Smooth muscle cell of the brain vasculature (primary cell): Measurements from ENCODE around the gene IGSF23.
"Not testable (repeated sequence)": the region's sequence is repeated elsewhere in the genome, so short reads cannot be mapped to it uniquely, and the experiment has no call there.

ENCODE experiments used
- DNase-seq: peaks from one replicate; pipeline ENCODE4 v3.0.0-alpha.2; 2012; ENCODE audit warnings: low read depth, low spot score

Gene IGSF23

DNA sequence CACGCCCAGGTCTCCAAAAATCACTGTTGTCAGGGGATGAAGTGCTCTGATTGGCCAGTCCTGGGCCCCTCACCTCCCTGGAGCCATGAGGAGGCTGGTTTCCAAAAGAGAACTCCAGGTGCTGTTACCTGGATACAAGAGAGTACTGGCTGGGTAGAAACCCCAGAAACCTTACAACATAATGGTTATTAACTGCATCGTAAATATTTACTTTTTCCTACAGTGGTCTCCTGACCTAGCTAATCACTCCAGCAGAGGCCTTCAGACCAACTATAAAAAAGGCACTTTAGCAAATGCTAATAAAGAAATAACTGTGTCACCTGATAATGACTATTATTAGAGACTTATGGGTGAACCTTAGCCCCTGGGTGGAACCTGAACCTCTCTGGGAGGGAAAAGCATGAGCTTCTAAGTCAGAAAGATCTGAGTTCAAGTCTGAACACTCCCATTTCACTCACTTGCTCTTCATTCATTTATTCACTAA, 1.5 kb upstream of the IGSF23 start:
- DNase-seq: no peak

- DNase-seq: no peak
Measured at GRCh38 chr19:44614313-44614712, 950 bp downstream of the IGSF23 start.

- DNase-seq: no peak
Measured at GRCh38 chr19:44615863-44616247, 2.5 kb downstream of the IGSF23 start.

DNA sequence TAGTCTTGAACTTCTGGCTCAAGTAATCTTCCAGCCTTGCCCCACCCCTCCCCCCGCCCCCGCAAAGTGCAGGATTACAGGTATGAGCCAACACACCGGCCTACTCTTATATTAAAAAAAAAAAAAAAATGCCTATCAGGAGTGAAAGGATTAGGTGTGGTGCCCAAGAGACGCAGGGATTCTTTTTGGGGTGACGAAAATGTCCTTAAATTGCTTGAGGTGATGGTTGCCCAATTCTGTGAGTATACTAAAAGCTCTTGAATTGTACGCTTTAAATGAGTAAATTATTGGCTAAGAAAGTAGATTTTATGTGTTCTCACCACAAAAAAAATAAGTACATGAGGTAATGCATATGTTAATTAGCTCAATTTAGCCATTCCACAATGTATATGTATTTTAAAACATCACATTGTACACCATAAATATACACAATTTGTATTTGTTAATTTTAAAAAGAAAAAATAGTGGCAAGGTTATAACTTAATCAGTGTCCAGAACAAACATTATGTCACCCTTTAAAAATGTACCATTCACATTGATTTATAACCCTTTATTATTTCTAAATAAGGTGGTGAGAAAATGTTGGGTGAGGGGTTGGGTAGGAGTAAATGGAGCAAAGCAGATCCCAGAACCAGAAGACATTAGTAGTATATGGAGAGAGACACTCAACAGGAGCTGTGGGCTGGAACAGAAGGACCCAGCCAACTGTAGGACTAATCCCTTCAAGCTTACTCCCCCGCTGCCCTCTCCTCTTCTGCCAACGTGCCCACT, 3.9 kb downstream of the IGSF23 start:
- no peak for DNase-seq

DNA sequence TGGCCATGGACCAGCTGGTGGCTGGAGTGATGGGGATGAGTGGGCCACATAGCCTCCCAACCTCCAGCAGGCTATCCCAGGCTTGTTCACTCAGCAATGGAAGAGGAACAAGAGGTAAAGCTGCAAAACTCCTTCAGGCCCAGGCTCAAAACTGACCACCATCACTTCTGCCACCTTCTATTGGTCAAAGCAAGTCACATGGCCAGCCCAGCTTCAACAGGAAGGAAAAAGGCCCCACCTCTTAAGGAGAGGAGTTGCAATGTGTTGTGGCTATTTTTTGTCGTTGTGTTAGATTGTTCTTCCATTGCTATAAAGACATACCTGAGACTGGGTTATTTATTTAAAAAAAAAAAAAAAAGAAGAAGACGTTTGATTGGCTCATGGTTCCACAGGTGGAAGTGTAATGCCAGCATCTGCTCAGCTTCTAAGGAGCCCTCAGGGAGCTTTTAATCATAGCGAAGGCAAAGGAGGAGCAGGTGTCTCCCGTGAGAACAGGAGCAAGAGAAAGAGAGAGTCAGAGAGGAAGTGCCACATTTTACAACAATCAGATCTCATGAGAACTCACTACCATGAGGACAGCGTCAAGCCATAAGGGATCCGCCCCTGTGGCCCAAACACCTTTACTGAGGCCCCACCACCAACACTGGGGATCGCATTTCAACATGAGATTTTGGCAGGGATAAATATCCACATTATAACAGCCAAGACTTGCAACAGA, 5.4 kb downstream of the IGSF23 start:
- no peak for DNase-seq

- no peak for DNase-seq
Measured at GRCh38 chr19:44620667-44621066, 7.3 kb downstream of the IGSF23 start.

GRCh38 chr19:44621367-44621766, 8.0 kb downstream of the IGSF23 start:
- DNase-seq: no peak

DNA sequence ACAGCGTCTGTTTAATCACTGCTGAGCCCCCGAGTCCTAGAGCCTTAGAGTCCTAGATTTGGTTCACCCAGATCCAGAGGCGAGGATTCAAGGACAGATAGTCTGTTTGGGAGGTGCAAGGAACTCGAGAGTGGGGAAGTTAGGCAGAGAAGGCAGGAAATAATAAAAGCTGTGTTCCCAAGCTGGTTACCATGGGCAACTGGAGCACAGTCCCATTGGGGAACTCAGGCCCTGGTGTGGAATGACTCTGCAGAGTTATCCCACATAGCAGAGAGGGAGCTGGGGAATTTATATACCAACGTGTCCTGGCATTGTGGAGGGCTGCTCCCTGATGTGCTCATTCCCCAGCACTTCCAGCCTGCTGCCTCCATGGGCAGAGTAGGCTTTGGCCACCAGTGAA, 9.7 kb downstream of the IGSF23 start:
- no peak for DNase-seq

DNA sequence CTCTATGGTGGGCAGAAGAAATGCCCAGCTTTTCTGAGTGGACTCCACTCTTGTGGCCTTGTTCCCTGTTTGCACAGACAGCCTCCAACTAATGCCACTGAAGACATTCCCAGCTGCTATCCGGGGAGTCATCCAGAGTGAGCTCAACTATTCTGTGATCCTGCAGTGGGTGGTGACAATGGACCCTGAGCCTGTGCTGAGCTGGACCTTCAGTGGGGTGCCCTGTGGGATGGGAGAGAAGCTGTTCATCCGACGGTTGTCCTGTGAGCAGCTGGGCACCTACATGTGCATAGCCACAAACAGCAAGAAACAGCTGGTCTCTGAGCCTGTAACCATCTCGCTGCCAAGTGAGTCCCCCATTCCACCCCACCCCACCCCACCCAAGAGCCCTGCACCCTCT, 10.3 kb downstream of the IGSF23 start:
- no peak for DNase-seq

DNA sequence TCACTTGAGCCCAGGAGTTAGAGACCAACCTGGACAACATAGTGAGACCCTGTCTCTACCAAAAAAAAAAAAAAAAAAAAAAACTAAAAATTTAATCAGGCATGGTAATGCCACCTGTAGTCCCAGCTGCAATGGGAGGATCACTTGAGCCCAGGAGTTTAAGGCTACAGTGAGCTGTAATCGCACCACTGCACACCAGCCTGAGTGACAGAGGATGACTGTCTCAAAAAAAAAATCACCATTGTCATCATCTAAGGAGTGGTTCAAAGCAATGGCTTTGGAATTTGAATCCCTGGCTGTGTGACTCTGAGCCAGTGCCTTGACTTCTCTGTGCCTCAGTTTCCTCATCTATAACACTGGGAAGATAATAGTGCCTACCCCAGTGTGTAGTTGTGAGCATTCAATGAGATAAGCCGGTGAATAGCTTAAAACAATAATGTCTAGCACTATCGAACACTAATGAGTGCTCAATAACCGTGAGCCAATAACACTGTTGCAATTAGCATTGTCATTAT, 11.5 kb downstream of the IGSF23 start:
- DNase-seq: no peak

DNA sequence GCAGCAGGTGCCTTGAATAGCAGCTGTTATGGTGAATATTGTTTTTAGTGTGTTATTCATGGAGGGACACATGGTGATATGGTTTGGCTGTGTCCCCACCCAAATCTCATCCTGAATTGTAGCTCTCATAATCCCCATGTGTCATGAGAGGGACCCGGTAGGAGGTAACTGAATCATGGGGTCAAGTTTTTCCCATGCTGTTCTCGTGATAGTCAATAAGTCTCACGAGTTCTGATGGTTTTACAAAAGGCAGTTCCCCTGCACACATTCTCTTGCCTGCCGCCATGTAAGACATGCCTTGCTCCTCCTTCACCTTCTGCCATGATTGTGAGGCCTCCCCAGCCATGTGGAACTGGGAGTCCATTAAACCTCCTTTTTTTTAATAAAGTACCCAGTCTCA, 12.3 kb downstream of the IGSF23 start:
- not testable (repeated sequence) for DNase-seq

DNA sequence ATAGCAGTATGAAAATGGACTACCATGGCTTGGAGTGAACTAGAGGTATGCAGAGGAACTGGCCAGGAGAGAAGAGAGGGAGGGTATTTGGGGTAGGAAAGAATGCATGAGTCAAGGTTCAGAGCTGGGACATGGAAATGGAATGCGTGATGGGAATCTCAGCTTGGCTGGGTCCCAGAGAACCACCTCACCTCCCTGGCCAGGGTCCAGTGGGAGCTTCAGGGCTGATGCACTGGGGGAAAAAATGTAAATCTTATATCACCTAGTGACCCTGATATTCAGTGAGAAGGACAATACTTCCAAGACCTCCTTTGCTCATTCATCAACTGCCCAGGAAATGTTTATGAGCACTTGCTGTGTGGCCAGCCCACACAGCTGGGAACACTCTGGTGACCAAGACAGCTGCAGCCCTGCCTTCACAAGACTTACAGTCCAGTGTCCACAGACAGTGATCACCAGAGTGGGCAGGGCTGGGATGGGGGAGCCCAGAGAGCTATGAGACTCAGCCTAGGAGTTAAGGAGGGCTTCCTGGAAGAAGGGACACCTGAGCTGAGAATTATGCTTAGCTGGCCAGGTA, 12.8 kb downstream of the IGSF23 start:
- DNase-seq: no peak

DNA sequence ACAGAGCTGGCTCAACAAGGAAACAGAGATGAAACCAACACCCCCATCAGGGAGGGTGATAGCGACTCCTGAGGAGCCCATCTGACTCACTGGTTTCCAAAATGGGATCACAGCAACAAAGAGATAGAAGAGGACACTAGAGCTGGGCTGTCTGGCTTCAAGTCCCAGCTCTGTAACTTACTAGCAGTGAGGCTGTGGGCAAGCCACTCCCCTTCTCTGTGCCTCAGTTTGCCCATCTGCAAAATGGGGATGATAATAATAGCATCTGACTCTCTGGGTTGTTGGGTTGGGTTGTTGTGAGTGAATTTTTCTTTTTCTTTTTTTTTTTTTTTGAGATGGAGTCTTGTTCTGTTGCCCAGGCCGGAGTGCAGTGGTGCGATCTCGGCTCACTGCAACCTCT, 14.3 kb downstream of the IGSF23 start:
- no peak for DNase-seq

DNA sequence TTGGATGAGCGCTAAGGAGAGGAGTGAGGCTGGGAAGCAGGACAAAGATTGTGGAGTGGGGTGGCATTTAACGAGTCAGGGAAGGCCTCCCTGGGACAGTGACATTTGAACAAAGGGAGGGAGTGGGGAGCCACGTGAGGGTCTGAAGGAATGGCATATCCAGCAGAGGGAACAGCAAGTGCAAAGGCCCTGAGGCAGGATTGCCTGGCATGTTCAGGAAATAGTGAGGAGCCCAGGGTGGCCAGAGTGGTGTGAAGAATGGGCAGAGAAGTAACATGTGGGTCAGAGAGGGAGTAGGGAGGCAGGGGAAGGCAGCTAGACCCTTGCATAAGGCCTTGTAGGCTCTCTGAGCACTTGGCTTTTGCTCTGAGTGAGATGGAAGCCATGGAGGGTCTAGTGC, 15.4 kb downstream of the IGSF23 start:
- DNase-seq: no peak

GRCh38 chr19:44631611-44632010, 18.2 kb downstream of the IGSF23 start:
- not testable (repeated sequence) for DNase-seq

GRCh38 chr19:44634058-44634457, 20.7 kb downstream of the IGSF23 start:
- not testable (repeated sequence) for DNase-seq

DNA sequence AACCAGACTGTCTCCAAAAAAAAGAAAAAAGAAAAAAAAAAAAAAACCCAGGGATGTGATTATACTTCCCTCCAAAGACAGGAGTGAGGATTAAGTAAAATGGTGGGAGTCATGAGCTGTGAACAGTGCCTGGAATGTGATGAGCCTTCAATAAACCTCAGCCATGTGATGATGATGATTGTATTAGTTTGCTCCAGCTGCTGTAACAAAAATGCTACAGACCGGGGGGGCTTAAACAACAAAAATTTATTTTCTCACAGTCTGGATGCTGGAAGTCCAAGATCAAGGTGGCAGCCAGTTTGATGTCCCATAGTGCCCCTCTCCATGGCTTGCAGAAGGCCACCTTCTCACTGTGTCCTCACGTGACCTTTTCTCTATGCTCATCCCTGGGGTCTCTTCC, 21.4 kb downstream of the IGSF23 start:
- DNase-seq: no peak

- DNase-seq: no peak
Measured at GRCh38 chr19:44635581-44636438, 22.4 kb downstream of the IGSF23 start.

GRCh38 chr19:44636439-44637389, 23.4 kb downstream of the IGSF23 start:
- DNase-seq: no peak

DNA sequence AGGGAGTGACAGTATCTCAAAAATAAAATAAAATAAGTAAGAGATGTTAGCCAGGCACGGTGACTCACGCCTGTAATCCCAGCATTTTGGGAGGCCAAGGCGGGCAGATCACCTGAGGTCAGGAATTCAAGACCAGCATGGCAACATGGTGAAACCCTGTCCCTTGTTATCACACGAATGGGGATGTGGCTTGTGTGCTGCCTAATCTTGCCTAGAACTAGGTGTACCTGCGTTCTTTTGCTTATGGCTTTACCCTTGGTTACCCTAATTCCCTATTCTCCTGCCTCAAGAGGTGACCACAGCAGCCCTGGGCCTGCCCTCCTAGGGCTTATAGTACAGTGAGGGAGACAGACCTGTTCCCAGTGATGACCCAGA, 24.0 kb downstream of the IGSF23 start:
- DNase-seq: no peak
